ENCODE data around the gene KIAA1614. TPM values are rescaled to one million over a fixed set of nuclear protein-coding genes. Genes with fewer than 3 reads are reported as not detected.

Gene KIAA1614
- polyA plus RNA-seq (2013) = 0.25 TPM

- Histone ChIP-seq H3K4me3 (ENCODE audit: control insufficient read depth in 1 of 7, extremely low read depth in 1 of 7, insufficient read depth in 4 of 7, low read depth in 2 of 7, low read length in 6 of 7) (peak within 1 kb of the TSS; percentile 23 to 75 (median 61)), H3K9me3 (ENCODE audit: control extremely low read depth in 1 of 5, control insufficient read depth in 4 of 5, insufficient read depth in 2 of 5, low read depth in 1 of 5, low read length in 4 of 5) (no peaks in the 10 kb centered on the region), H3K4me1 (ENCODE audit: control extremely low read depth in 1 of 4, control insufficient read depth in 4 of 4, insufficient read depth in 4 of 4, low read length in 3 of 4) (peaks cover 0 to 19% (median 16%) of the 10 kb centered on the region in 4 experiments), H3K36me3 (ENCODE audit: control insufficient read depth in 4 of 4, insufficient read depth in 4 of 4, low read length in 3 of 4) (no peaks in the 10 kb centered on the region), H3K27me3 (replicated peaks in 2 of 5; ENCODE audit: control insufficient read depth in 4 of 5, insufficient read depth in 5 of 5, low read length in 4 of 5) (peaks cover 0 to 52% (median 15%) of the 10 kb centered on the region in 5 experiments), H3K27ac (ENCODE audit: insufficient read depth in 1 of 2, low read depth in 1 of 2, low read length in 2 of 2, poor library complexity in 1 of 2, severe bottlenecking in 2 of 2) (no peak within 1 kb of the TSS)
- 9% methylated on average over 69 of the region's 76 CpGs for WGBS (ENCODE audit: insufficient coverage)
- CTCF ChIA-PET = interaction anchor here (1.1 to 1.6 kb wide), 2 partner anchors 25 to 65 kb away, joined by 3 read pairs; no protein-coding TSS in a partner anchor
- POLR2A ChIA-PET = no interaction called here
- DNase-seq = peak in 1 of 3 donors; percentile 39
These were observed at the start of gene KIAA1614 for GRCh38 chr1:180912801-180913565. KIAA1614 (plus strand) TSS chr1:180912897; CDS start chr1:180913244, 347 bp downstream.

- ChIA-PET CTCF (interaction anchor here (0.6 to 5.1 kb wide), 21 partner anchors 9 to 575 kb away, joined by 3 to 73 read pairs (median 4); partner anchors contain the start of gene ACBD6), POLR2A (no interaction called here)
- WGBS (ENCODE audit: insufficient coverage) = no CpG with 5 or more reads among the region's 6 CpGs
- H3K36me3 ChIP-seq (ENCODE audit: control insufficient read depth in 4 of 4, insufficient read depth in 4 of 4, low read length in 3 of 4) = peaks cover 0 to 3% (median 0%) of the 10 kb centered on the region in 4 experiments
- peaks cover 0 to 5% (median 2%) of the 10 kb centered on the region in 4 experiments for H3K4me1 ChIP-seq (ENCODE audit: control extremely low read depth in 1 of 4, control insufficient read depth in 4 of 4, insufficient read depth in 4 of 4, low read length in 3 of 4)
- H3K4me3 ChIP-seq (ENCODE audit: control insufficient read depth in 1 of 7, extremely low read depth in 1 of 7, insufficient read depth in 4 of 7, low read depth in 2 of 7, low read length in 6 of 7) = no peak overlapping the region
- H3K27me3 ChIP-seq (replicated peaks in 2 of 5; ENCODE audit: control insufficient read depth in 4 of 5, insufficient read depth in 5 of 5, low read length in 4 of 5) = no peaks in the 10 kb centered on the region
- no peak overlapping the region for H3K27ac ChIP-seq (ENCODE audit: insufficient read depth in 1 of 2, low read depth in 1 of 2, low read length in 2 of 2, poor library complexity in 1 of 2, severe bottlenecking in 2 of 2)
- H3K9me3 ChIP-seq (ENCODE audit: control extremely low read depth in 1 of 5, control insufficient read depth in 4 of 5, insufficient read depth in 2 of 5, low read depth in 1 of 5, low read length in 4 of 5) = no peaks in the 10 kb centered on the region
- peak; percentile 44 to 56 (median 45) for DNase-seq
These were observed 49.4 kb upstream of the KIAA1614 start for GRCh38 chr1:180863158-180863775.

GRCh38 chr1:180881806-180882509 lies 30.7 kb upstream of the KIAA1614 start:
- peaks cover 0 to 10% (median 6%) of the 10 kb centered on the region in 4 experiments for H3K36me3 ChIP-seq (ENCODE audit: control insufficient read depth in 4 of 4, insufficient read depth in 4 of 4, low read length in 3 of 4)
- ChIA-PET CTCF (interaction anchor here (0.6 to 6.3 kb wide), 20 partner anchors 9 to 608 kb away, joined by 3 to 38 read pairs (median 5); partner anchors contain the start of gene ACBD6), POLR2A (interaction anchor here (0.5 kb wide), 1 partner anchor 346 kb away, joined by 5 read pairs; no protein-coding TSS in a partner anchor)
- WGBS (ENCODE audit: insufficient coverage) = 77% methylated on average over 6 of the region's 6 CpGs
- DNase-seq = peak; percentile 43 to 64 (median 62)
- H3K4me3 ChIP-seq (ENCODE audit: control insufficient read depth in 1 of 7, extremely low read depth in 1 of 7, insufficient read depth in 4 of 7, low read depth in 2 of 7, low read length in 6 of 7) = no peak overlapping the region
- H3K4me1 ChIP-seq (ENCODE audit: control extremely low read depth in 1 of 4, control insufficient read depth in 4 of 4, insufficient read depth in 4 of 4, low read length in 3 of 4) = no peaks in the 10 kb centered on the region
- no peak overlapping the region for H3K27ac ChIP-seq (ENCODE audit: insufficient read depth in 1 of 2, low read depth in 1 of 2, low read length in 2 of 2, poor library complexity in 1 of 2, severe bottlenecking in 2 of 2)
- no peaks in the 10 kb centered on the region for H3K27me3 ChIP-seq (replicated peaks in 2 of 5; ENCODE audit: control insufficient read depth in 4 of 5, insufficient read depth in 5 of 5, low read length in 4 of 5)
- no peaks in the 10 kb centered on the region for H3K9me3 ChIP-seq (ENCODE audit: control extremely low read depth in 1 of 5, control insufficient read depth in 4 of 5, insufficient read depth in 2 of 5, low read depth in 1 of 5, low read length in 4 of 5)

GRCh38 chr1:180884588-180885300 lies 28.0 kb upstream of the KIAA1614 start:
- H3K27me3 ChIP-seq (replicated peaks in 2 of 5; ENCODE audit: control insufficient read depth in 4 of 5, insufficient read depth in 5 of 5, low read length in 4 of 5) = no peaks in the 10 kb centered on the region
- no peak for DNase-seq
- 100% methylated on average over 1 of the region's 3 CpGs for WGBS (ENCODE audit: insufficient coverage)
- no peak overlapping the region for H3K4me3 ChIP-seq (ENCODE audit: control insufficient read depth in 1 of 7, extremely low read depth in 1 of 7, insufficient read depth in 4 of 7, low read depth in 2 of 7, low read length in 6 of 7)
- peaks cover 0 to 9% (median 0%) of the 10 kb centered on the region in 4 experiments for H3K4me1 ChIP-seq (ENCODE audit: control extremely low read depth in 1 of 4, control insufficient read depth in 4 of 4, insufficient read depth in 4 of 4, low read length in 3 of 4)
- H3K9me3 ChIP-seq (ENCODE audit: control extremely low read depth in 1 of 5, control insufficient read depth in 4 of 5, insufficient read depth in 2 of 5, low read depth in 1 of 5, low read length in 4 of 5) = no peaks in the 10 kb centered on the region
- ChIA-PET CTCF (interaction anchor here (1.1 to 6.3 kb wide), 7 partner anchors 12 to 281 kb away, joined by 3 to 38 read pairs (median 3); no protein-coding TSS in a partner anchor), POLR2A (no interaction called here)
- H3K27ac ChIP-seq (ENCODE audit: insufficient read depth in 1 of 2, low read depth in 1 of 2, low read length in 2 of 2, poor library complexity in 1 of 2, severe bottlenecking in 2 of 2) = no peak overlapping the region
- peaks cover 0 to 9% (median 5%) of the 10 kb centered on the region in 4 experiments for H3K36me3 ChIP-seq (ENCODE audit: control insufficient read depth in 4 of 4, insufficient read depth in 4 of 4, low read length in 3 of 4)

- peaks cover 0 to 9% (median 0%) of the 10 kb centered on the region in 4 experiments for H3K4me1 ChIP-seq (ENCODE audit: control extremely low read depth in 1 of 4, control insufficient read depth in 4 of 4, insufficient read depth in 4 of 4, low read length in 3 of 4)
- POLR2A ChIA-PET = no interaction called here
- CTCF ChIA-PET = interaction anchor here (0.9 to 6.3 kb wide), 4 partner anchors 12 to 279 kb away, joined by 3 to 38 read pairs (median 8); no protein-coding TSS in a partner anchor
- H3K27ac ChIP-seq (ENCODE audit: insufficient read depth in 1 of 2, low read depth in 1 of 2, low read length in 2 of 2, poor library complexity in 1 of 2, severe bottlenecking in 2 of 2) = no peak overlapping the region
- H3K27me3 ChIP-seq (replicated peaks in 2 of 5; ENCODE audit: control insufficient read depth in 4 of 5, insufficient read depth in 5 of 5, low read length in 4 of 5) = no peaks in the 10 kb centered on the region
- H3K4me3 ChIP-seq (ENCODE audit: control insufficient read depth in 1 of 7, extremely low read depth in 1 of 7, insufficient read depth in 4 of 7, low read depth in 2 of 7, low read length in 6 of 7) = no peak overlapping the region
- WGBS (ENCODE audit: insufficient coverage) = no CpG with 5 or more reads among the region's 2 CpGs
- peaks cover 0 to 5% (median 4%) of the 10 kb centered on the region in 4 experiments for H3K36me3 ChIP-seq (ENCODE audit: control insufficient read depth in 4 of 4, insufficient read depth in 4 of 4, low read length in 3 of 4)
- H3K9me3 ChIP-seq (ENCODE audit: control extremely low read depth in 1 of 5, control insufficient read depth in 4 of 5, insufficient read depth in 2 of 5, low read depth in 1 of 5, low read length in 4 of 5) = no peaks in the 10 kb centered on the region
- no peak for DNase-seq
These were observed 26.4 kb upstream of the KIAA1614 start for GRCh38 chr1:180886338-180886737.

- POLR2A ChIA-PET = no interaction called here
- no peak for DNase-seq
- H3K9me3 ChIP-seq (ENCODE audit: control extremely low read depth in 1 of 5, control insufficient read depth in 4 of 5, insufficient read depth in 2 of 5, low read depth in 1 of 5, low read length in 4 of 5) = no peaks in the 10 kb centered on the region
- CTCF ChIA-PET = interaction anchor here (1.2 kb wide), 2 partner anchors 12 to 94 kb away, joined by 3 read pairs; no protein-coding TSS in a partner anchor
- H3K27me3 ChIP-seq (replicated peaks in 2 of 5; ENCODE audit: control insufficient read depth in 4 of 5, insufficient read depth in 5 of 5, low read length in 4 of 5) = no peaks in the 10 kb centered on the region
- peaks cover 0 to 9% (median 0%) of the 10 kb centered on the region in 4 experiments for H3K4me1 ChIP-seq (ENCODE audit: control extremely low read depth in 1 of 4, control insufficient read depth in 4 of 4, insufficient read depth in 4 of 4, low read length in 3 of 4)
- WGBS (ENCODE audit: insufficient coverage) = 100% methylated on average over 3 of the region's 7 CpGs
- peaks cover 0 to 5% (median 4%) of the 10 kb centered on the region in 4 experiments for H3K36me3 ChIP-seq (ENCODE audit: control insufficient read depth in 4 of 4, insufficient read depth in 4 of 4, low read length in 3 of 4)
- H3K4me3 ChIP-seq (ENCODE audit: control insufficient read depth in 1 of 7, extremely low read depth in 1 of 7, insufficient read depth in 4 of 7, low read depth in 2 of 7, low read length in 6 of 7) = no peak overlapping the region
- H3K27ac ChIP-seq (ENCODE audit: insufficient read depth in 1 of 2, low read depth in 1 of 2, low read length in 2 of 2, poor library complexity in 1 of 2, severe bottlenecking in 2 of 2) = no peak overlapping the region
These were observed 24.9 kb upstream of the KIAA1614 start for GRCh38 chr1:180887841-180888240.

All from common myeloid progenitor, CD34-positive (primary cell).